ENCODE measurements around the gene TDRD3. TPM values are rescaled to one million over a fixed set of nuclear protein-coding genes. Genes with fewer than 3 reads are reported as not detected.

TDRD3 gene
- total and polyA plus RNA-seq, 2 donors (not counting 1 experiment from before 2014, with no cell fraction given) = 5.6 to 23.7 TPM

DNA sequence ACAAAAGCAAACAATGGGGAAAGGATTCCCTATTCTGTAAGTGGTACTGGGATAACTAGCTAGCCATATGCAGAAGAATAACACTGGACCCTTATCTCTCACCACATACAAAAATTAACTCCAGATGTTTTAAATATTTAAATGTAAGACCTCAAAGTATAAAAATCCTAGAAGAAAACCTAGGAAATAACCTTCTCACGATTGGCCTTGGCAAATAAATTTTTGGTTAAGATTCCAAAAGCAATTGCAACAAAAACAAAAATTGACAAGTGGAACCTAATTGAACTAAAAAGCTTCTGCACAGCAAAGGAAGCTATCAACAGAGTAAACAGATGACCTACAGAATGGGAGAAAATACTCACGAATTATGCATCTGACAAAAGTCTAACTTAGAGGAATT, 10.8 kb upstream of the TDRD3 start:
- Histone ChIP-seq H3K27ac (ENCODE audit: low read length in 2 of 2) (no peak overlapping the region), H2AFZ (ENCODE audit: insufficient read depth, low read depth, low read length, poor library complexity, severe bottlenecking) (no peak overlapping the region), H4K20me1 (ENCODE audit: control insufficient read depth, insufficient read depth, low read length, poor library complexity, severe bottlenecking) (no peaks in the 10 kb centered on the region), H3K27me3 (replicated peaks in 1 of 4; ENCODE audit: control extremely low read depth in 1 of 4, control insufficient read depth in 3 of 4, insufficient read depth in 4 of 4, low read length in 3 of 4) (peaks cover 0 to 5% (median 0%) of the 10 kb centered on the region in 4 experiments), H3K9ac (ENCODE audit: low read length) (no peak overlapping the region), H3K4me1 (ENCODE audit: control insufficient read depth in 2 of 2, insufficient read depth in 2 of 2, low read length in 2 of 2) (no peaks in the 10 kb centered on the region), H3K9me3 (ENCODE audit: control extremely low read depth in 1 of 3, control insufficient read depth in 2 of 3, insufficient read depth in 1 of 3, low read length in 2 of 3) (no peaks in the 10 kb centered on the region), H3K36me3 (replicated peaks in 1 of 2; ENCODE audit: control extremely low read depth in 1 of 2, control insufficient read depth in 1 of 2, extremely low read depth in 1 of 2, insufficient read depth in 2 of 2, low read length in 1 of 2) (no peaks in the 10 kb centered on the region), H3K4me2 (replicated peaks; ENCODE audit: low read depth, low read length, poor library complexity, severe bottlenecking) (no peak overlapping the region), H3K4me3 (ENCODE audit: control extremely low read depth in 1 of 5, extremely low read depth in 1 of 5, insufficient read depth in 1 of 5, low read depth in 2 of 5, low read length in 4 of 5) (no peak overlapping the region), H3K79me2 (ENCODE audit: control insufficient read depth, insufficient read depth, low read length) (no peaks in the 10 kb centered on the region)
- WGBS (ENCODE audit: insufficient coverage) = no CpG with 5 or more reads among the region's 2 CpGs
- intact Hi-C loops (cut with micrococcal nuclease) = no loop called here
- H3K27ac Mint-ChIP-seq = no peak overlapping the region
- H3K27me3 Mint-ChIP-seq = peaks cover 25% of the 10 kb centered on the region
- H3K4me3 Mint-ChIP-seq = no peak overlapping the region
- no peak for TF ChIP-seq EZH2 (IDR thresholded peaks at IDR 0.05; ENCODE audit: borderline replicate concordance, insufficient read depth, low read depth, low read length, poor library complexity, severe bottlenecking)
- DNase-seq (no peak), ATAC-seq (ENCODE audit: low read depth) (no peak)
- H3K4me1 Mint-ChIP-seq = no peaks in the 10 kb centered on the region
- no peaks in the 10 kb centered on the region for H3K9me3 Mint-ChIP-seq (ENCODE audit: insufficient read depth)
- CTCF ChIA-PET = no interaction called here
- POLR2A ChIA-PET = no interaction called here

DNA sequence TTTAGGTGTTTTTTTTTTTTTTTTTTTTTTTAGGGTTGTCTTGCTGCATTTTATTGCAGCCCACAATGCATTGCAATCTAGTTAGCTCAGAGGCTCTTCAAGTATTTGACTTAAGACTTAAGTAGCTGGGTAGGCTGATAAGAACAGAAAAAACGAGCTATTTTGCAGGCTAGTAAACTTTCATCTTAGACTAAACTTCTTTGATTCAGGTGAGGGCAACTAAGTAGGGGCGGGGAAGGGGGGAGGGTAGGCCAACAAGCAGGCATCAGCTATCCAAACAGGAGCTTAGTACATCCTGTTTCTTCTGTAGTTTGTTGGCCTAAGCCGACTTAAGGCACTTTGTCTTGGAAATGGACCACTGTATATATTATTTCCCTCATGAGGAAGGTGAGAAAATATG, 4.9 kb upstream of the TDRD3 start:
- H3K4me3 Mint-ChIP-seq = no peak overlapping the region
- H3K27ac Mint-ChIP-seq = no peak overlapping the region
- POLR2A ChIA-PET = no interaction called here

More for the DNA sequence above, 4.9 kb upstream of the TDRD3 start:
- H2AFZ ChIP-seq (ENCODE audit: insufficient read depth, low read depth, low read length, poor library complexity, severe bottlenecking) = no peak overlapping the region
- H3K9me3 Mint-ChIP-seq (ENCODE audit: insufficient read depth) = no peaks in the 10 kb centered on the region
- TF ChIP-seq EZH2 (IDR thresholded peaks at IDR 0.05; ENCODE audit: borderline replicate concordance, insufficient read depth, low read depth, low read length, poor library complexity, severe bottlenecking) = no peak
- TF ChIP-seq, protein P1, sequence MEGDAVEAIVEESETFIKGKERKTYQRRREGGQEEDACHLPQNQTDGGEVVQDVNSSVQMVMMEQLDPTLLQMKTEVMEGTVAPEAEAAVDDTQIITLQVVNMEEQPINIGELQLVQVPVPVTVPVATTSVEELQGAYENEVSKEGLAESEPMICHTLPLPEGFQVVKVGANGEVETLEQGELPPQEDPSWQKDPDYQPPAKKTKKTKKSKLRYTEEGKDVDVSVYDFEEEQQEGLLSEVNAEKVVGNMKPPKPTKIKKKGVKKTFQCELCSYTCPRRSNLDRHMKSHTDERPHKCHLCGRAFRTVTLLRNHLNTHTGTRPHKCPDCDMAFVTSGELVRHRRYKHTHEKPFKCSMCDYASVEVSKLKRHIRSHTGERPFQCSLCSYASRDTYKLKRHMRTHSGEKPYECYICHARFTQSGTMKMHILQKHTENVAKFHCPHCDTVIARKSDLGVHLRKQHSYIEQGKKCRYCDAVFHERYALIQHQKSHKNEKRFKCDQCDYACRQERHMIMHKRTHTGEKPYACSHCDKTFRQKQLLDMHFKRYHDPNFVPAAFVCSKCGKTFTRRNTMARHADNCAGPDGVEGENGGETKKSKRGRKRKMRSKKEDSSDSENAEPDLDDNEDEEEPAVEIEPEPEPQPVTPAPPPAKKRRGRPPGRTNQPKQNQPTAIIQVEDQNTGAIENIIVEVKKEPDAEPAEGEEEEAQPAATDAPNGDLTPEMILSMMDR (IDR thresholded peaks at IDR 0.05) = no peak
- no peaks in the 10 kb centered on the region for H4K20me1 ChIP-seq (ENCODE audit: control insufficient read depth, insufficient read depth, low read length, poor library complexity, severe bottlenecking)
- 67% methylated on average over 1 of the region's 3 CpGs for WGBS (ENCODE audit: insufficient coverage)
- H3K27me3 ChIP-seq (replicated peaks in 1 of 4; ENCODE audit: control extremely low read depth in 1 of 4, control insufficient read depth in 3 of 4, insufficient read depth in 4 of 4, low read length in 3 of 4) = no peaks in the 10 kb centered on the region
- no peak for DNase-seq
- no peaks in the 10 kb centered on the region for H3K79me2 ChIP-seq (ENCODE audit: control insufficient read depth, insufficient read depth, low read length)
- no peaks in the 10 kb centered on the region for H3K36me3 ChIP-seq (replicated peaks in 1 of 2; ENCODE audit: control extremely low read depth in 1 of 2, control insufficient read depth in 1 of 2, extremely low read depth in 1 of 2, insufficient read depth in 2 of 2, low read length in 1 of 2)
- H3K9me3 ChIP-seq (ENCODE audit: control extremely low read depth in 1 of 3, control insufficient read depth in 2 of 3, insufficient read depth in 1 of 3, low read length in 2 of 3) = no peaks in the 10 kb centered on the region
- H3K27ac ChIP-seq (ENCODE audit: low read length in 2 of 2) = no peak overlapping the region
- H3K4me1 Mint-ChIP-seq = peaks cover 7% of the 10 kb centered on the region
- H3K27me3 Mint-ChIP-seq = no peaks in the 10 kb centered on the region
- no peak overlapping the region for H3K9ac ChIP-seq (ENCODE audit: low read length)
- intact Hi-C loops (cut with micrococcal nuclease) = no loop called here
- no peak for ATAC-seq (ENCODE audit: low read depth)
- H3K4me1 ChIP-seq (ENCODE audit: control insufficient read depth in 2 of 2, insufficient read depth in 2 of 2, low read length in 2 of 2) = peaks cover 5% of the 10 kb centered on the region in 2 donors
- no peak overlapping the region for H3K4me2 ChIP-seq (replicated peaks; ENCODE audit: low read depth, low read length, poor library complexity, severe bottlenecking)
- no peak overlapping the region for H3K4me3 ChIP-seq (ENCODE audit: control extremely low read depth in 1 of 5, extremely low read depth in 1 of 5, insufficient read depth in 1 of 5, low read depth in 2 of 5, low read length in 4 of 5)
- CTCF ChIA-PET = interaction anchor here (0.7 kb wide), 2 partner anchors 20 to 24 kb away, joined by 3 read pairs; no protein-coding TSS in a partner anchor

Data from B cell (primary cell).